Myometrial cell (primary cell): Measurements from ENCODE around the gene CAMK2G. TPM values are rescaled to one million over a fixed set of nuclear protein-coding genes. Genes with fewer than 3 reads are reported as not detected.

Source experiments
- total RNA-seq: library from RNA; depleted of rRNA; stranded (reverse); fragments of >200 nt; gene quantifications from 2 replicates; pipeline ENCODE4 v1.2.3, GENCODE V29; 2015

The CAMK2G gene
- 21.4 and 23.6 TPM in 2 replicates for total RNA-seq

GRCh38 chr10:73874267-73875138 lies at the start of gene CAMK2G:
Gene CAMK2G, minus strand, starts transcription at chr10:73874555. Its CDS starts 94 bp downstream, at chr10:73874461.

GRCh38 chr10:73910764-73911552 lies 36.6 kb upstream of the CAMK2G start, which contains the start of gene PLAU:
Gene PLAU, plus strand, starts transcription at chr10:73911132. Its CDS starts 424 bp downstream, at chr10:73911556.

GRCh38 chr10:73785211-73785720 lies 89.1 kb downstream of the CAMK2G start, which contains the start of gene ZSWIM8:
Gene ZSWIM8, plus strand, starts transcription at chr10:73785606. Its CDS starts 273 bp downstream, at chr10:73785879.

GRCh38 chr10:73781879-73782748 lies 92.2 kb downstream of the CAMK2G start, which contains the start of gene CHCHD1:
Gene CHCHD1, plus strand, starts transcription at chr10:73782048. Its CDS starts 28 bp downstream, at chr10:73782076.

Other genes with a start within 250 kb of the CAMK2G start
- gene MYOZ1, start 233.1 kb downstream of the CAMK2G start, total RNA-seq = 0.53 TPM in 1 of 2 replicates, not detected in the other
- under 0.01 and 0.18 TPM in 2 replicates for gene SYNPO2L, start 218.5 kb downstream of the CAMK2G start, total RNA-seq
- 1.6 TPM in 1 of 2 replicates, not detected in the other for gene AGAP5, start 176.4 kb downstream of the CAMK2G start, total RNA-seq
- gene SEC24C, start 130.2 kb downstream of the CAMK2G start, total RNA-seq = 67.7 and 68.9 TPM in 2 replicates
- 37.2 and 39.2 TPM in 2 replicates for gene CHCHD1, start 92.5 kb downstream of the CAMK2G start, total RNA-seq
- gene ZSWIM8, start 88.9 kb downstream of the CAMK2G start, total RNA-seq = 54.8 and 57.4 TPM in 2 replicates
- 21.9 and 27.3 TPM in 2 replicates for gene NDST2, start 63.0 kb downstream of the CAMK2G start, total RNA-seq
- gene PLAU, start 36.6 kb upstream of the CAMK2G start, total RNA-seq = 14.9 and 25.1 TPM in 2 replicates
- 120 and 126 TPM in 2 replicates for gene VCL, start 123.6 kb upstream of the CAMK2G start, total RNA-seq